Upper lobe of left lung (tissue), 4 donors: ENCODE data around the gene KRT76.

Experiments used
- POLR2A ChIP-seq, 4 donors: fragments of 450-650 bp; IDR thresholded peaks; one replicate each; pipeline ENCODE4 v1.5.1; 2016 to 2017; ENCODE audit warnings: antibody characterized with exemption in 4 of 4, mild to moderate bottlenecking in 2 of 4
- POLR2AphosphoS5 ChIP-seq, 2 donors: sonication (generic); formaldehyde crosslinking; IDR thresholded peaks; one replicate each; pipeline ENCODE4 v1.5.1; 2017; ENCODE audit warnings: antibody characterized with exemption in 2 of 2
- TF ChIP-seq, protein P1 (sequence below), 6 experiments: fragments of 450-650 bp in 4 of 6; fragments of 200-600 bp in 2 of 6; sonication (generic) in 2 of 6; IDR thresholded peaks; one replicate each; pipeline ENCODE4 v1.5.1; 2016 to 2019; ENCODE audit warnings: antibody characterized with exemption in 6 of 6

- TF ChIP-seq, protein P1, sequence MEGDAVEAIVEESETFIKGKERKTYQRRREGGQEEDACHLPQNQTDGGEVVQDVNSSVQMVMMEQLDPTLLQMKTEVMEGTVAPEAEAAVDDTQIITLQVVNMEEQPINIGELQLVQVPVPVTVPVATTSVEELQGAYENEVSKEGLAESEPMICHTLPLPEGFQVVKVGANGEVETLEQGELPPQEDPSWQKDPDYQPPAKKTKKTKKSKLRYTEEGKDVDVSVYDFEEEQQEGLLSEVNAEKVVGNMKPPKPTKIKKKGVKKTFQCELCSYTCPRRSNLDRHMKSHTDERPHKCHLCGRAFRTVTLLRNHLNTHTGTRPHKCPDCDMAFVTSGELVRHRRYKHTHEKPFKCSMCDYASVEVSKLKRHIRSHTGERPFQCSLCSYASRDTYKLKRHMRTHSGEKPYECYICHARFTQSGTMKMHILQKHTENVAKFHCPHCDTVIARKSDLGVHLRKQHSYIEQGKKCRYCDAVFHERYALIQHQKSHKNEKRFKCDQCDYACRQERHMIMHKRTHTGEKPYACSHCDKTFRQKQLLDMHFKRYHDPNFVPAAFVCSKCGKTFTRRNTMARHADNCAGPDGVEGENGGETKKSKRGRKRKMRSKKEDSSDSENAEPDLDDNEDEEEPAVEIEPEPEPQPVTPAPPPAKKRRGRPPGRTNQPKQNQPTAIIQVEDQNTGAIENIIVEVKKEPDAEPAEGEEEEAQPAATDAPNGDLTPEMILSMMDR (IDR thresholded peaks at IDR 0.05), result no peak
- no peak for TF ChIP-seq POLR2A (IDR thresholded peaks at IDR 0.05)
- TF ChIP-seq POLR2AphosphoS5 (IDR thresholded peaks at IDR 0.05), result no peak
Observed at GRCh38 chr12:52726451-52726850, 50.7 kb downstream of the KRT76 start.
